Mesendoderm (in vitro differentiated cells): ENCODE measurements around the gene WDR72.

Source experiments
- DNase-seq: peaks from one replicate; pipeline ENCODE4 v3.0.0; 2013
- H2AK5ac ChIP-seq: 2 replicates; pipeline ENCODE4 v1.6.1; 2013; ENCODE audit warnings: low read length, inconsistent platforms
- H2BK120ac ChIP-seq: 2 replicates; pipeline ENCODE4 v1.6.1; 2013; ENCODE audit warnings: low read depth, mild to moderate bottlenecking, low read length, moderate library complexity, mixed read lengths
- H2BK15ac ChIP-seq: replicated peaks from 2 replicates; pipeline ENCODE4 v1.6.1; 2013; ENCODE audit warnings: low read depth, mild to moderate bottlenecking, moderate library complexity
- H2BK5ac ChIP-seq: 2 replicates; pipeline ENCODE4 v1.6.1; 2013; ENCODE audit warnings: low read length, inconsistent platforms
- H3K18ac ChIP-seq: 2 replicates; pipeline ENCODE4 v1.6.1; 2013; ENCODE audit warnings: mild to moderate bottlenecking, low read length, mixed read lengths
- H3K23ac ChIP-seq: one replicate; pipeline ENCODE4 v1.6.1; 2013; ENCODE audit warnings: low read length
- H3K27ac ChIP-seq: 2 replicates; pipeline ENCODE4 v1.5.1; 2013; ENCODE audit warnings: low read depth, mild to moderate bottlenecking, inconsistent platforms, low read length, moderate library complexity
- H3K27me3 ChIP-seq: 2 replicates; pipeline ENCODE4 v1.6.1; 2013; ENCODE audit warnings: low read length, control low read depth, mild to moderate bottlenecking, inconsistent platforms; ENCODE audit not compliant: insufficient read depth, poor library complexity
- H3K36me3 ChIP-seq: 2 replicates; pipeline ENCODE4 v1.6.1; 2013; ENCODE audit warnings: low read length, inconsistent platforms; ENCODE audit not compliant: control insufficient read depth, insufficient read depth
- H3K4ac ChIP-seq: one replicate; pipeline ENCODE4 v1.6.1; 2013; ENCODE audit warnings: low read depth, mild to moderate bottlenecking, low read length, moderate library complexity
- H3K4me1 ChIP-seq: 2 replicates; pipeline ENCODE4 v1.6.1; 2013; ENCODE audit warnings: low read depth, low read length, inconsistent platforms; ENCODE audit not compliant: control insufficient read depth
- H3K4me2 ChIP-seq: 2 replicates; pipeline ENCODE4 v1.6.1; 2013; ENCODE audit warnings: low read length
- H3K4me3 ChIP-seq: 2 replicates; pipeline ENCODE4 v1.5.1; 2013; ENCODE audit warnings: mild to moderate bottlenecking, low read length
- H3K56ac ChIP-seq: one replicate; pipeline ENCODE4 v1.6.1; 2013; ENCODE audit warnings: low read length
- H3K79me1 ChIP-seq: 2 replicates; pipeline ENCODE4 v1.6.1; 2013; ENCODE audit warnings: low read length, inconsistent platforms
- H3K79me2 ChIP-seq: 2 replicates; pipeline ENCODE4 v1.6.1; 2013; ENCODE audit warnings: mild to moderate bottlenecking, low read length; ENCODE audit not compliant: control insufficient read depth, insufficient read depth
- H3K9ac ChIP-seq: 2 replicates; pipeline ENCODE4 v1.6.1; 2013; ENCODE audit warnings: low read length, inconsistent platforms
- H4K5ac ChIP-seq: one replicate; pipeline ENCODE4 v1.6.1; 2013; ENCODE audit warnings: low read length
- H4K8ac ChIP-seq: one replicate; pipeline ENCODE4 v1.6.1; 2013; ENCODE audit warnings: low read depth, mild to moderate bottlenecking, control low read depth, low read length, moderate library complexity
- WGBS: extraction: QIAGEN DNeasy Blood & Tissue Kit; methylation state at CpG from one replicate; pipeline ENCODE4 v1.1.7; 2013; ENCODE audit warnings: low lambda C conversion rate, missing lambda C conversion rate; ENCODE audit not compliant: insufficient coverage; ENCODE audit errors: extremely low coverage; 5-methylcytosine and 5-hydroxymethylcytosine counted together

WDR72 gene

DNA sequence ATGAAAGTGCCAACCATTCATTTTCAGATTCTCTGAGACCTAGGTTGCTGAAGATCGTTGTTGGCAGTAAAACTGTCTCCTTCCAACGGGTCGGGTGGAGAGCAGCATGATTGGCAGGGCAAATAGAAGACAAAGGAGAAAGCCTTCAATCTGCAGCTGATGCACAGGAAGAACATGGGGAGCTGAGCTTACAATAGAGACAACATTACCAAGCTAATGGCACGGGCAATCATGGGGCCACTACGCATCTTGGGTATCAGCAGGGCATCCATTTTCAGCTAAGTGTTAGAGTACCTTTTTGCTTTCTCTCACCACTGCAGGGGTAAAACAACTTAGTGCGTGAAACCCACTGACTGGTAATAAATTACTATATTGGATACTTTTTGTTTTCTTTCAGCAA lies 114.8 kb downstream of the WDR72 start:
- no peaks in the 10 kb centered on the region for H3K4me1 ChIP-seq

DNA sequence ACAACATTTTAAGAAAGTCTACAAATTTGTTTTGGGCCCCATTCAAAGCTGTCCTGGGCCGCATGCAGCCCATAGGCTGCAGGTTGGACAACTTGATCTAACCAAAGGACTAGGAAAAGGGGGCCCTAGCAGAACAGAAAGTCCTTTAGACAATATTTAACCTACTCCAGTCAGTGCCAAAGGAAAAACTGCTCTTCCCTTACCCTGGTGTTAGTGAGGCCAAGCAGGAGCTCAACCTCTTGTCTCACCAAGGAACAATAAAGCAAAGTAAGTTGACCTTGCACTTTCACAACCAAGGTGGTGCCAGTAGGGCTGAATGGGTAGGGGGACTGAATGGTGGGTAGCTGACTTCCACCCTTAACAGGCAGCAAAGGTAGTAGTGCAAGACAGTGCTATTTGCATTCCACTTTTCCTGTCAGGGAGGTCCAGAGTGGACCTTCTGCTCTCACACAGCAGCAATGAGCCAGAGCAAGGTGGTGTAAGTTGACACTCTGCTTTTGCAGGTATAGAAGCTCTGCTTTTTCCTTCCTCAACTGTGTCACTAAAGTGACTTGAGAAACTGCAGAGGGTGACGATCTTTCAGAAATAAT lies 124.9 kb downstream of the WDR72 start:
- DNase-seq: no peak
- no peaks in the 10 kb centered on the region for H3K27me3 ChIP-seq
- H3K36me3 ChIP-seq: no peaks in the 10 kb centered on the region
- no peaks in the 10 kb centered on the region for H3K4me1 ChIP-seq
- no peaks in the 10 kb centered on the region for H3K79me1 ChIP-seq
- no peak overlapping the region for H3K4ac ChIP-seq
- H4K8ac ChIP-seq: no peak overlapping the region
- H2BK120ac ChIP-seq: no peak overlapping the region
- WGBS: no CpG with 5 or more reads among the region's 2 CpGs
- H3K4me3 ChIP-seq: no peak overlapping the region
- H3K4me2 ChIP-seq: no peak overlapping the region
- no peak overlapping the region for H3K9ac ChIP-seq
- H3K56ac ChIP-seq: no peak overlapping the region
- no peak overlapping the region for H3K23ac ChIP-seq
- no peak overlapping the region for H2BK5ac ChIP-seq
- no peak overlapping the region for H3K18ac ChIP-seq
- H2AK5ac ChIP-seq: no peak overlapping the region
- no peak overlapping the region for H3K27ac ChIP-seq
- H2BK15ac ChIP-seq: no peak overlapping the region
- no peaks in the 10 kb centered on the region for H3K79me2 ChIP-seq
- H4K5ac ChIP-seq: no peak overlapping the region

More for the DNA sequence above, 114.8 kb downstream of the WDR72 start:
- Histone ChIP-seq H2BK5ac (no peak overlapping the region), H3K56ac (no peak overlapping the region), H2BK15ac (no peak overlapping the region), H2BK120ac (no peak overlapping the region), H3K4me2 (no peak overlapping the region), H3K36me3 (no peaks in the 10 kb centered on the region), H3K4me3 (no peak overlapping the region), H3K79me2 (no peaks in the 10 kb centered on the region), H3K4ac (no peak overlapping the region), H3K79me1 (no peaks in the 10 kb centered on the region), H4K8ac (no peak overlapping the region), H3K27me3 (no peaks in the 10 kb centered on the region), H4K5ac (no peak overlapping the region), H2AK5ac (no peak overlapping the region), H3K27ac (no peak overlapping the region), H3K18ac (no peak overlapping the region), H3K9ac (no peak overlapping the region), H3K23ac (no peak overlapping the region)
- no peak for DNase-seq
- WGBS: no CpG with 5 or more reads among the region's 6 CpGs

DNA sequence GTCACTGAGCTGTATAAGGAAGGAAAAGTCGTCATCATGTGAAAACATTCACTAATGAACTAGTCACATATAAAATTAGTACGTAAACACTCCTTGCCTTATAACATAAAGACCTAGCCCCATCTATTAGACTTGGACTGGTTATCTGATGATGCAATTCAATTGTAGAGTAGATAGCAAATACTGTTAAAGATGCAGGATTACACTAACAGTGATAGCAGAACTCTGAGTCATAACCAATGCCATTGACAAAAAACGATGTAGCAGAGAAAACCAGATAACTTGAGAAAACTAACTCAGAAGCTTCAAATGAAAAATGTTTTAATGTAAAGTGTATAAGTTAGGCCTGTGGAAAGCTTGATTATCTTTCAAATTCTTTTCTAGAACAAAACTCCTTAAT lies 132.2 kb downstream of the WDR72 start:
- Histone ChIP-seq H3K79me1 (no peaks in the 10 kb centered on the region), H3K36me3 (no peaks in the 10 kb centered on the region), H2BK15ac (no peak overlapping the region), H4K5ac (no peak overlapping the region), H3K18ac (no peak overlapping the region), H3K27ac (no peak overlapping the region), H3K4ac (no peak overlapping the region), H3K9ac (no peak overlapping the region), H3K56ac (no peak overlapping the region), H3K4me2 (no peak overlapping the region), H3K4me1 (no peaks in the 10 kb centered on the region), H3K4me3 (no peak overlapping the region), H4K8ac (no peak overlapping the region), H3K79me2 (no peaks in the 10 kb centered on the region), H3K23ac (no peak overlapping the region), H2BK120ac (no peak overlapping the region), H2AK5ac (no peak overlapping the region), H3K27me3 (no peaks in the 10 kb centered on the region), H2BK5ac (no peak overlapping the region)
- no peak for DNase-seq
- WGBS: no CpG with 5 or more reads among the region's 3 CpGs

DNA sequence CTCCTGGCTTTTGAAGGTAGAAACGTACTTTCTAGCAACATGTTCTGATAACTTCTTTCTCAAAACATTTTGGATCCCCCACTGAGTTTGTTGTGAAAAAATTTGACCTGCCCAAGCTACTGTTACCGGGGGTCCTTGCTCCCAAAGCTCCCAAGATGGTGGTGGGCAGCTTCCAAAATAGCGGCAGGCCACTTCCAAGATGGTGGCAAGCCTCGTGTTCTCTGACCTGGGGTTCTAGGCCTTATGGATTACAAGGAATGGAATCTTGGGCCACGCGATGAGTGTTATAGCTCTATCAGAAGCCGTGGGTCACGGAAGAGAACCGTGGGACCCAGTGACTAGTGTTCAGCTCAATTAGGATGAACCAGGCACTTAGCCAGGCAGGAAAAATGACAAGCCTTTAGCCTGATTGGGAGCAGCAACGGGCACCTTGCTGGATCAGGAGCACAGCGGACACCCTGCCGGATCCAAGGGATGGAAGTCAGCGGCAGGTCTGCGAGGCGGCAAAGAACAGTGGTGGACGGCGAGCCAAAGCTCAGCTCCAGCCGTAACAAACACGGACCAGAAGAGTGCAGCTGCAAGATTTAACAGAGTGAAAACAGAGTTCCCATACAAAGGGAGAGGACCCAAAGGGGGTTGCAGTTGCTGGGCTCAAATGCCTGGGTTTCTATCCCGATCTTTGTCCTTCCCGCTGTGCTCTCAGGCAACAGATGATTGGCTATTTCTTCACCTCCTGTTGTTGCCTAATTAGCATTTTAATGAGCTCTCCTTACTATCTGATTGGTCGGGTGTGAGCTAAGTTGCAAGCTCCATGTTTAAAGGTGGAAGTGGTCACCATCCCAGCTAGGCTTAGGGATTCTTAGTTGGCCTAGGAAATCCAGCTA lies 133.3 kb downstream of the WDR72 start:
- peak; percentile 14 for DNase-seq

DNA sequence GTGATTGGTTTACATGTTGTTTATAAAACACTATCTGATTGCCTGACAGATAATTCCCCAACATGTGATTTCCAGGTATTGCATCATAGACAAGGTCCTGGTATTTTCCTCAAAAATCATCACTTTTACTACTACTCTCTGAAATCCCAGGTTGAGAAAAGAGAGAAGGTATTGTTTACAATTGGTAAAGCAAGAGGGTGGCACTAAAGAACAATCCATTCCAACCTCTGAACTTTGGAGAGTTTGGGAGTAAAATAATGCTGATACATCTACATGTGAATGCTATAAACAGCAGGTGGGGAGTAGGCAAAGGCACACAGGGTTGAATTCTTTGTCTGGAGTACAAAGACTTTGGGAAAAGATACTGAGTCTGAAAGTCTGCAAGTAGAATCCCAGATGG lies 134.2 kb downstream of the WDR72 start:
- Histone ChIP-seq H3K56ac (no peak overlapping the region), H2BK120ac (no peak overlapping the region), H3K27ac (no peak overlapping the region), H4K5ac (no peak overlapping the region), H3K4ac (no peak overlapping the region), H3K9ac (no peak overlapping the region), H4K8ac (no peak overlapping the region), H3K79me1 (no peaks in the 10 kb centered on the region), H2AK5ac (no peak overlapping the region), H2BK5ac (no peak overlapping the region), H2BK15ac (no peak overlapping the region), H3K23ac (no peak overlapping the region), H3K4me2 (no peak overlapping the region), H3K4me3 (no peak overlapping the region), H3K18ac (no peak overlapping the region), H3K36me3 (no peaks in the 10 kb centered on the region), H3K79me2 (no peaks in the 10 kb centered on the region), H3K4me1 (no peaks in the 10 kb centered on the region), H3K27me3 (no peaks in the 10 kb centered on the region)
- DNase-seq: peak; percentile 66

More for the DNA sequence above, 133.3 kb downstream of the WDR72 start:
- Histone ChIP-seq H3K4me1 (no peaks in the 10 kb centered on the region), H3K9ac (no peak overlapping the region), H2BK5ac (no peak overlapping the region), H4K5ac (no peak overlapping the region), H3K27me3 (no peaks in the 10 kb centered on the region), H3K23ac (no peak overlapping the region), H3K36me3 (no peaks in the 10 kb centered on the region), H4K8ac (no peak overlapping the region), H2AK5ac (no peak overlapping the region), H3K79me2 (no peaks in the 10 kb centered on the region), H3K4ac (no peak overlapping the region), H3K79me1 (no peaks in the 10 kb centered on the region), H3K27ac (no peak overlapping the region), H3K4me2 (no peak overlapping the region), H2BK15ac (no peak overlapping the region), H3K18ac (no peak overlapping the region), H3K4me3 (no peak overlapping the region), H3K56ac (no peak overlapping the region), H2BK120ac (no peak overlapping the region)
- WGBS: no CpG with 5 or more reads among the region's 22 CpGs
